B cell (primary cell): ENCODE data around the gene RASGRP3. TPM values are rescaled to one million over a fixed set of nuclear protein-coding genes. Genes with fewer than 3 reads are reported as not detected.

ENCODE experiments used
- ATAC-seq: fragments of 200-7000 bp; cut with Tn5 transposase; one replicate; pipeline ENCODE4 v1.10.0; 2021; ENCODE audit warnings: low read depth, mild to moderate bottlenecking, moderate number of reproducible peaks, moderate library complexity
- CTCF ChIA-PET: fragments of 350-600 bp; sonication (Branson Sonifier 250); formaldehyde crosslinking; loops from one replicate; lab custom pipeline; 2021; ENCODE audit warnings: antibody characterized with exemption, inconsistent platforms; lab: Charles Lee
- POLR2A ChIA-PET: fragments of 350-600 bp; sonication (Branson Sonifier 250); formaldehyde crosslinking; loops from one replicate; lab custom pipeline; 2021; ENCODE audit warnings: antibody characterized with exemption; lab: Charles Lee
- DNase-seq: peaks from one replicate; pipeline ENCODE4 v3.0.0; 2013
- H2AFZ ChIP-seq: 2 replicates; pipeline ENCODE4 v1.6.1; 2012; ENCODE audit warnings: mild to moderate bottlenecking, low read depth, low read length; ENCODE audit not compliant: insufficient read depth, poor library complexity, severe bottlenecking
- H3K27ac ChIP-seq, 2 donors: 1 replicate in 1 of 2; 2 replicates in 1 of 2; pipeline ENCODE4 v1.5.1; 2012 to 2013; ENCODE audit warnings: low read length in 2 of 2, mild to moderate bottlenecking in 2 of 2, moderate library complexity in 1 of 2
- H3K27me3 ChIP-seq, 4 experiments: fragments of 200-600 bp in 1 of 4; sonication (generic) in 1 of 4; replicated peaks in 1 of 4; 1 replicate in 2 of 4; 2 replicates in 2 of 4; pipeline versions ENCODE4 v1.6.1 to v1.7.0; 2013 to 2016; ENCODE audit warnings: low read length in 3 of 4, mild to moderate bottlenecking in 2 of 4, mixed read lengths in 1 of 4, moderate library complexity in 1 of 4; ENCODE audit not compliant: insufficient read depth in 4 of 4, control insufficient read depth in 3 of 4; ENCODE audit errors: control extremely low read depth in 1 of 4
- H3K36me3 ChIP-seq, 2 experiments: replicated peaks in 1 of 2; 1 replicate in 1 of 2; 2 replicates in 1 of 2; pipeline versions ENCODE4 v1.6.1 to v1.7.1; 2013; ENCODE audit warnings: low read length in 1 of 2; ENCODE audit not compliant: insufficient read depth in 2 of 2, control insufficient read depth in 1 of 2; ENCODE audit errors: control extremely low read depth in 1 of 2, extremely low read depth in 1 of 2
- H3K4me1 ChIP-seq, 2 donors: fragments of 200-600 bp in 1 of 2; sonication (generic) in 1 of 2; 1 replicate in 1 of 2; 2 replicates in 1 of 2; pipeline versions ENCODE4 v1.5.1 to v1.6.1; 2013 to 2017; ENCODE audit warnings: low read length in 2 of 2; ENCODE audit not compliant: control insufficient read depth in 2 of 2, insufficient read depth in 2 of 2
- H3K4me2 ChIP-seq: replicated peaks from 2 replicates; pipeline ENCODE3; 2012; ENCODE audit warnings: mild to moderate bottlenecking, low read depth, low read length; ENCODE audit not compliant: poor library complexity, severe bottlenecking
- H3K4me3 ChIP-seq, 5 experiments: fragments of 200-600 bp in 1 of 5; sonication (generic) in 1 of 5; 1 replicate in 3 of 5; 2 replicates in 2 of 5; pipeline versions ENCODE4 v1.5.1 to v1.7.0; 2011 to 2016; ENCODE audit warnings: low read length in 4 of 5, mild to moderate bottlenecking in 4 of 5, low read depth in 2 of 5, control low read depth in 1 of 5, moderate library complexity in 1 of 5; ENCODE audit not compliant: insufficient read depth in 1 of 5; ENCODE audit errors: control extremely low read depth in 1 of 5, extremely low read depth in 1 of 5
- H3K79me2 ChIP-seq: fragments of 200-600 bp; sonication (generic); one replicate; pipeline ENCODE4 v1.6.0; 2016; ENCODE audit warnings: low read length; ENCODE audit not compliant: control insufficient read depth, insufficient read depth
- H3K9ac ChIP-seq: fragments of 200-600 bp; sonication (generic); 2 replicates; pipeline ENCODE4 v1.6.1; 2017; ENCODE audit warnings: mild to moderate bottlenecking, low read length, moderate library complexity
- H3K9me3 ChIP-seq, 3 donors: one replicate each; pipeline versions ENCODE4 v1.6.1 to v1.7.1; 2013; ENCODE audit warnings: low read length in 2 of 3; ENCODE audit not compliant: control insufficient read depth in 2 of 3, insufficient read depth in 1 of 3; ENCODE audit errors: control extremely low read depth in 1 of 3
- H4K20me1 ChIP-seq: 2 replicates; pipeline ENCODE4 v1.6.0; 2012; ENCODE audit warnings: mild to moderate bottlenecking, low read length; ENCODE audit not compliant: insufficient read depth, control insufficient read depth, poor library complexity, severe bottlenecking
- H3K27ac Mint-ChIP-seq: one replicate; pipeline ENCODE4 v1.8.0; 2021; ENCODE audit warnings: mixed read lengths
- H3K27me3 Mint-ChIP-seq: one replicate; pipeline ENCODE4 v1.8.0; 2021; ENCODE audit warnings: mixed read lengths
- H3K4me1 Mint-ChIP-seq: one replicate; pipeline ENCODE4 v1.8.0; 2021; ENCODE audit warnings: mixed read lengths
- H3K4me3 Mint-ChIP-seq: one replicate; pipeline ENCODE4 v1.8.0; 2021; ENCODE audit warnings: mixed read lengths
- H3K9me3 Mint-ChIP-seq: one replicate; pipeline ENCODE4 v1.8.0; 2022; ENCODE audit warnings: mixed read lengths; ENCODE audit not compliant: insufficient read depth
- CTCF ChIP-seq: fragments of 200-600 bp; IDR thresholded peaks from one replicate; pipeline ENCODE4 v1.8.0; 2022; ENCODE audit warnings: antibody characterized with exemption, mild to moderate bottlenecking
- EZH2 ChIP-seq: IDR thresholded peaks from 2 replicates; pipeline ENCODE4 v1.6.1; 2012; ENCODE audit warnings: borderline replicate concordance, low read depth, mild to moderate bottlenecking, moderate library complexity, low read length; ENCODE audit not compliant: insufficient read depth, poor library complexity, severe bottlenecking
- WGBS: methylation state at CpG from one replicate; pipeline ENCODE4 v1.1.5; 2013; ENCODE audit warnings: missing lambda C conversion rate; ENCODE audit not compliant: insufficient coverage; 5-methylcytosine and 5-hydroxymethylcytosine counted together
- intact Hi-C: fragments of 100-400 bp; cut with micrococcal nuclease; formaldehyde crosslinking; loops from one replicate; pipeline ENCODE4 v1.10.0; 2022
- polyA plus RNA-seq: library from polyadenylated mRNA; depleted of rRNA; stranded (reverse); fragments of >200 nt; gene quantifications from 2 replicates; pipeline ENCODE4 v1.2.3, GENCODE V29; 2012
- total RNA-seq, 2 donors: library from RNA; stranded (reverse); fragments of 120-200 nt in 1 of 2; gene quantifications; 1 replicate in 1 of 2; 2 replicates in 1 of 2; pipeline versions ENCODE4 v1.2.3 to v1.2.4, GENCODE V29; 2013 to 2022

The RASGRP3 gene
- total and polyA plus RNA-seq, 2 donors (not counting 1 experiment from before 2014, with no cell fraction given) = 67.5 to 107 TPM

- no peaks in the 10 kb centered on the region for H3K27me3 Mint-ChIP-seq
- POLR2A ChIA-PET = no interaction called here
Measured at GRCh38 chr2:33586766-33587165, 110.3 kb downstream of the RASGRP3 start.

GRCh38 chr2:33588232-33588631 lies 111.8 kb downstream of the RASGRP3 start:
- no peak for DNase-seq
- peaks cover 0 to 4% of the 10 kb centered on the region in 2 donors for H3K4me1 ChIP-seq
- Mint-ChIP-seq H3K9me3 (no peaks in the 10 kb centered on the region), H3K4me1 (peaks cover 4% of the 10 kb centered on the region), H3K27me3 (no peaks in the 10 kb centered on the region), H3K27ac (no peak overlapping the region), H3K4me3 (no peak overlapping the region)
- H3K27me3 ChIP-seq = no peaks in the 10 kb centered on the region
- H3K36me3 ChIP-seq = peaks cover 7 to 74% of the 10 kb centered on the region in 2 experiments
- H3K9me3 ChIP-seq = no peaks in the 10 kb centered on the region
- no CpG with 5 or more reads among the region's 2 CpGs for WGBS
- peaks cover 5% of the 10 kb centered on the region for H3K79me2 ChIP-seq
- no peak overlapping the region for H3K9ac ChIP-seq
- no peak overlapping the region for H3K4me3 ChIP-seq
- intact Hi-C loops = no loop called here
- POLR2A ChIA-PET = interaction anchor here (0.5 kb wide), 1 partner anchor 58 kb away, joined by 7 read pairs; no protein-coding TSS in a partner anchor
- ATAC-seq = no peak
- H3K27ac ChIP-seq = no peak overlapping the region
- H3K4me2 ChIP-seq = no peak overlapping the region
- H4K20me1 ChIP-seq = no peaks in the 10 kb centered on the region
- CTCF ChIA-PET = interaction anchor here (0.7 to 1.7 kb wide), 3 partner anchors 10 to 104 kb away, joined by 3 to 4 read pairs (median 4); partner anchors contain the start of gene FAM98A
- TF ChIP-seq EZH2 = no peak
- TF ChIP-seq CTCF = no peak
- no peak overlapping the region for H2AFZ ChIP-seq

More at GRCh38 chr2:33586766-33587165, 110.3 kb downstream of the RASGRP3 start:
- Histone ChIP-seq H3K9me3 (no peaks in the 10 kb centered on the region), H3K4me3 (no peak overlapping the region), H3K9ac (no peak overlapping the region), H3K36me3 (peaks cover 8 to 63% of the 10 kb centered on the region in 2 experiments), H3K27me3 (no peaks in the 10 kb centered on the region), H4K20me1 (no peaks in the 10 kb centered on the region), H3K4me2 (no peak overlapping the region), H3K4me1 (peaks cover 9 to 17% of the 10 kb centered on the region in 2 donors), H3K27ac (no peak overlapping the region), H3K79me2 (no peaks in the 10 kb centered on the region), H2AFZ (no peak overlapping the region)
- DNase-seq (no peak), ATAC-seq (no peak)
- Mint-ChIP-seq H3K4me3 (no peak overlapping the region), H3K9me3 (no peaks in the 10 kb centered on the region), H3K27ac (no peak overlapping the region), H3K4me1 (peaks cover 15% of the 10 kb centered on the region)
- TF ChIP-seq EZH2 (no peak), CTCF (no peak)
- WGBS = no CpG with 5 or more reads among the region's 2 CpGs
- CTCF ChIA-PET = interaction anchor here (0.6 to 1.9 kb wide), 5 partner anchors 109 to 378 kb away, joined by 3 to 9 read pairs (median 3); partner anchors contain the start of gene RASGRP3
- intact Hi-C loops = no loop called here
